ENCODE results near the gene SLC6A12.

Gene SLC6A12

DNA sequence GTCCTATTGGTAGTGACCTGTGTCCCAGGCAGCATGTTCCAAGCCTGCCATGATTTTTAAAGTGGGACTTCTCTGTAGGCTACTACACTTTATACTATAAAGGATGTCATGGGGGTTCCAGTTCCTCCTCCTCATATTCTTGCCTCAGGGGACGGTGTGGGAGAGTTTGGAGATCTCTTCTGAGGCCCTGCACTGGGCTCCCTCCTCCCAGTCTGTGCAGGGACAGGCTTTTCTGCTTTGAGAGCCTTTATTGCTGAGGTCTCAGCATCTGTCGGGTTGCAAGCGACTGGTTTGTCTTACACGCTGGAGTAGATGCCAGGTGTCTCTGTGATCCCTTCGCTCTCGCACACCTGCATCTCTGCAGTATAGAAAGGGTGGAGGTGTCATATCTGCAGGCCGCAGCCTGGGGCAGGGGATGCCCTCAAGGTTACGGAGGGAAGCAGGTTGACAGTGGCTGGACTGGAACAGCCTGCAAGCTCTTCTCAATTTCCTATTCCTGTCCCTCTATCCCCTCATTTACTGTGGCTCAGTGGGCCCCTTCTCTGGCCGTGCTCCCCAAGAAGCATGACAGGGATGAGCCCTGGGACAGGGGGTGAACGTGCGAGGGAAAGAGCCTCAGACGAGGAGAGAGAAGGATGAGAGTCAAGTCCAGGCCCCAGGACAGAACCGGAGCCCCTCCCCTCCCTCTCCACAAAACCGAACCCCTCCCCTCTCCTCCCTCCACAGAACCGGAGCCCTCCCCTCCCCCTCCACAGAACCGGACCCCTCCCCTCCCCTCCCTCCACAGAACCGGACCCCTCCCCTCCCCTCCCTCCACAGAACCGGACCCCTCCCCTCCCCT lies 51.3 kb downstream of the SLC6A12 start:
- no peak for DNase-seq (ENCODE audit: low read depth)

GRCh38 chr12:161823-162222 lies 52.1 kb downstream of the SLC6A12 start:
- DNase-seq (ENCODE audit: low read depth), result no peak

DNA sequence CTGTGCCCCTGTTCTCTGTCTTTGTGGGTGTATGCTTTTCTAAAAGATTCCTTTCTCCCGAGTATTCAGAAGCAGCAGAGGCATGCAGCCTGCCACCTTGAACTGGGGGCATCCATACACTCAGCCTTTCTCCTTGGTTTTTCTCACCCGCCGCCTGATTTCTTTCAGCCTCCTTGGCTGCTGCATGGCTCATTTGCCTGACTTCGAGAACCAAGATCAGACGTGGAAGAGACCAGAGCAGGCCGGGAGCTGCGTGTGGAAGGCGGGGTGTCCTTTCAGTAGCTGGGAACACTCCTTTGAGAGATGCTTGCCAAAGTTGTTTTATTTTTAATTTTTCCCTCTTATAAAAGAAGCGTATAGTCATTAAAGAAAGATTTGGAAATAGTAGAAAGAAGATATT lies 53.1 kb downstream of the SLC6A12 start:
- DNase-seq (ENCODE audit: low read depth), result no peak

GRCh38 chr12:159156-159782 lies 54.7 kb downstream of the SLC6A12 start:
- DNase-seq (ENCODE audit: low read depth), result no peak

DNA sequence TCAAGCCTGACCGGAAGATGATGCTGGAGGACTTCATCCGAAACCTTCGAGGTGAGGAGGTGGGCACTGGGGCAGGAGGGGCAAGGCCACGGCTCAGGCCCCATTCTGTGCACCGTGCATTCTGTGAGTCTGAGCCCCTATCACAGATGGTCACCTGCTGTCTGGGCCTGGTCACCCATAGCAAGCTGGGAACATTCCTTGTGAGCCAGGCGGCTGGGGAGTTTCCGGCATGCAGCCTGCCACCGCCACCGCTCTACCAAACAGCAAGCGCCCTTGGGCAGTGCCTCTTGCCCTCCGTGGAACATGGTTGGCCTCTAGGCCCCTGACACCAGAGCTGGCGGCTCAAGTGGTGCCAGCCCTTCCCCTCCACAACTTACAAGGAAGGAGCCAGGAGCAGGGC lies 56.3 kb downstream of the SLC6A12 start:
- DNase-seq (ENCODE audit: low read depth), result no peak

- no peak for DNase-seq (ENCODE audit: low read depth)
Measured at GRCh38 chr12:156945-157344, 57.0 kb downstream of the SLC6A12 start.

- no peak for DNase-seq (ENCODE audit: low read depth)
Measured at GRCh38 chr12:155646-156045, 58.3 kb downstream of the SLC6A12 start.

GRCh38 chr12:155006-155405 lies 59.0 kb downstream of the SLC6A12 start:
- no peak for DNase-seq (ENCODE audit: low read depth)

DNA sequence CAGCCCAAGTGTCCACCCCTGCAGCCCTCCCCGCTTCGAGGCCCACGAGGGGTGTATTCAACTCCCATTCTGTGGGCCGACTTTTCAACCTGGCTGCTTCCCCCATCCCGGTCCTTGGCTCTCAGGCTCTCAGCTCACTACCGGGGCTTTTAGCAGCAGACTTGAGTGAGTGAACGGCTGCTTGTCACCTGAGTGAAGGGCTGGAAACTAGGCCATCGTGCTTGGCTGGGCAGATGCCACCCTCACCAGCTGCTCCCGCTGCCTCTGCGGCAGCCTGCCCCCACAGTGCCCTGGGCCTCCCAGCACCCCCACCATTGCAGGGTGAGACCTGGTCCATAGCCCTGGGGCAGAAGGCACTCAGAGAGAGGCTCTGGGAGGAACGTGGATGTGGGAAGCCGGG lies 59.9 kb downstream of the SLC6A12 start:
- DNase-seq (ENCODE audit: low read depth), result no peak

DNA sequence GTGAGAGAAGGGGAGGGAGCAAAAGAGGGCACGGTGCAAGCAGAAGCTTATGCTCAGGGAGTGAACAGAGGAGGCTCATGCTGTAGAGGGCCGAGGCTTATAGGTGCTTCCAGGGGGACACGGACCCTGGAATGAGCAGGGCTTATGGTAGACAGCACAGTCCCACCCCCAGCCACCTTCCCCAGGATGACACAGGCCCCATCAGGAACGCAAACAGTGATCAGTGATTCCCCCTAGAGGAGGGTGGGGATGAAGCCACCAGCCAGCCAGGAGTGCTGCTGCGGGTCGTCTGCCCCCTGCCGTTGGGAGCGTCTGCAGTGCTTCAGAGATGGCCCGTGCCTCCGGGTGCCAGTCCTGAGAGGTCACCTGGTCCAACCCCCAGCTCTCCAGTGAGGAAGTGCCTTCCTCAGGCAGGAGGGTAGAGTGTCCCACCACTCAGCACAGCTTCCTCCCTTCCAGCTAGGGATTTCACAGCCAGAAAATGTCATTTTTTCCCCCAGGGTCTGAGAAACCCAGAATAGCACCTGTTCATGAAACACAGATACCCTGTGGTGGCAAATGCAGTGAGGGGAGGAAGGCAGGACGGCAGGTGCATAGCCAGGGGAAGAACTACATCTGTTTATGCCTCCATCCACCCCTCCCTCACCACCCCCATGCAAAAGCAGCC lies 60.7 kb downstream of the SLC6A12 start:
- no peak for DNase-seq (ENCODE audit: low read depth)

DNA sequence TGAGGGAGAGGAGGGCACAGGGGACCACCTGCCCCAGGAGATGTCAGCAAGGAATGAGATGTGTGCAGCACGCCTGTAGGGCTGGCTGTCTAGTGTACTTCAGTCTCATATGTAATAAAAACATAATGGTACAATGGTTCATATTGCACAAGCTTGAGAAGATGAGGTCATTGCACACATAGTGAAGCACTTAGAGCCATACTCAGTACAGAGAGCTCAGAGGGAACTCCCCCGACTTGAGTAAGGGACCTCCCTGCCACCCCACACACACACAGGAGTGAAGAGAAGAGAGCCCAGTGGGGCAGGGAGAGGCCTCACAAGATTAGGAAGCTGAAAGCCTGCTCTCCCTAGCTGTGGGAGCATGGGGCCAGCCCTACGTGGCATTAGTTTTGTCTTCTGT lies 61.5 kb downstream of the SLC6A12 start:
- no peak for DNase-seq (ENCODE audit: low read depth)

DNA sequence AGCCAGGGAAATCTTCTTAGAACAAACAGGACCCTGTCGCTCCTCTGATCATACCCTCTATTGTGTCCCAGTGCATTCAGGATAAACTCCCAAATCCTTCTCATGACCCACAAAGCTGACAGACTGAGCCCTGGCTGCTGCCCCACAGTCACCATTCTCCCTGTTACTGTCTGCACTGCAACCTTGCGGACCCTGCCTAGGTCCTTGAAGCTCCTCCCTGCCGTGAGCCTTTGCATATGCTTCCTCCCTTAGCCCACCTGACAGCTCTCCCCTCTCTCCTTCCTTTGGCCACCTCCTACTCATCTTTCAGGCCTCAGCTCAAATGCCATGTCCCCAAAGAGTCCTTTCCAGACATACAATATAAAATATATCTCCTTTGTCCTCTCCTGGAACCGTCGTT lies 62.4 kb downstream of the SLC6A12 start:
- DNase-seq (ENCODE audit: low read depth), result no peak

GRCh38 chr12:148676-149416 lies 65.1 kb downstream of the SLC6A12 start:
- no peak for DNase-seq (ENCODE audit: low read depth)

DNA sequence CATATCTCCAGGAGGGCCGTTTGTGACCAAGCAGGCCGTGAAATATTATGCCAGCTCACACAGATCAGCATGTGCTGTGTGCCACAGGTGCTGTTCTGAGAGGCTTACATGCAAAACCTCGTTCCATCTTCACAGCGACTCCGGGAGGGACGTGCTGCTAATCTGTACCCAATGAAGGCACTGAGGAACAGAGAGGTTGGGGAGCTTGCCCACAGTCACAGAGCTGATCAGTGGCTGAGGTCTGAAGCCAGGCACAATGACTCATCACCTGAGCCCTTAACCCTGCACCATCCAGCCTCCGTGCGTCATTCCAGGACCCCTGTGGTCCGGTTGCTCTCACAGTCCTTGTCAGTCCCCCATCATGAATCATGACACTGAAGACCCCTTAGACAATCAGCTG lies 66.7 kb downstream of the SLC6A12 start:
- no peak for DNase-seq (ENCODE audit: low read depth)

DNA sequence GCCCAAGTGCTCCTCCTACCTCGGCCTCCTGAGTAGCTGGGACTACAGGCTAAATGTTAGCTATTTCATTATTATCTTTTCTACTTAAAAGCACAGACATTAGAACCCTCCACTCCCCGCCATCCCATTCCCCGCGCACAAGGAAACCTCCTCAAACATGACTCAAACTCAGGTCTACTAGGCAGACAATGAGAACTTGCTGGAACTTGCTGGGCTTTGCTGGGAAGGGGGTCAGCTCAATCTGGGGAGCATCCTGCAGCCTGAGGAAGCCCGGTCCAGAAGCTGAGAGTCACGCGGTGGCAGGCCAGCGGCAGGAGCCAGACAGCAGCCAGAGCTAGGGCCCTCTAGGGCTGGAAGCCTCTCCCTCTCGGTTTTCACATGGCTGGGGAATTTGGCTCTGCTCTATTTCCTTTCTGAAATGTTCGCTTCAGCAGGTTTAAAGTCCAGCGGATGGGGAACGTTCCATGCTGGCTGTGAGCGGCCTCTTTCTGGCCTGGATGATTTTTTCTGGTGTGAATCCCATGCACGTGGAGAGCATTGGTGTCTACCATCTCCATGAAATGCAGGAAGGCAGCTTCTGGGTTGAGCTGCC lies 68.5 kb downstream of the SLC6A12 start:
- DNase-seq (ENCODE audit: low read depth), result no peak

DNA sequence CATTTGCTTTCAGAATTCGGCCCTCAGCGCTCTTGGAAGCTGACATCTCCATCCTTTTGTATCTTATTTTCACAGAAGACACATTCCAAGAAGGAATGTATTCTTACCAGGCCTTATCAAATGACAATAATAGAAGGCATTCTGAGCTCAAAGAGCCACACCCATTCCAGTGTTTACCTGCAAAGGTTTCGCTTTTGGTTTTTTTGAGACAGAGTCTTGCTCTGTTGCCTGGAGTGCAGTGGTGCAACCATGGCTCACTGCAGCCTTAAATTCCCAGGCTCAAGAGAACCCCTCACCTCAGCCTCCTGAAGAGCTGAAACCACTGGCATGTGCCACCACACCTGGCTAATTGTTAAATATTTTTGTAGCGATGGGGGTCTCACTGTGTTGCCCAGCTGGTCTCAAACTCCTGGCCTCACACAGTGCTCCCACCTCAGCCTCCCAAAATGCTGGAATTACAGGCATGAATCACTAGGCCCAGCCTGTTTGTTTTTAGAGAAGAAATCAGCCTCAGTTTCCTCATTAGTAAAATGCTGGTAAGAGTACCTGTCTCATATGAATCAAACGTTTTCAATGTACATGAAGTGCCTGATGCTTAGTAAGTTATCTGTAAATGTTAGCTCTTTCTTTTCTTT lies 69.2 kb downstream of the SLC6A12 start:
- DNase-seq (ENCODE audit: low read depth), result no peak

- DNase-seq (ENCODE audit: low read depth), result no peak
Measured at GRCh38 chr12:143964-144649, 69.8 kb downstream of the SLC6A12 start.

DNA sequence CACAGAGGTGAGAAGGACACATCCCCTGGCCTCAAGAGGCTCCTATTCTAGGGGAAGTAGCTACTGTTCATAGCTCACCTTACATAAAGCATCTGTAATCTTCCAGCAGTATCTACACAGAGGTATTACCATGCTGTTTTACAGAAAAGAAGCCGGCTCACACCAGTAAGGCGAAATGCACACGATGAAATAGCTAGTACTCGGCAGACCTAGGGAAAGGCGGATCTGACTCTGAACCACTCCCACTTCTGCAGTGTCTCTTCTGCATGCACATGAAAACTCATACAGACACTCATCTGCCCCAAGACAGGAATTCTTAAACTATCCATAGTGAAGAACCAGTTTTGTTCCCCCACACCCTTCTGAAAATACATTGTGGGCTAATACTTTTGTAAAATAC lies 73.8 kb downstream of the SLC6A12 start:
- no peak for DNase-seq (ENCODE audit: low read depth)
